ENCODE measurements around the gene GUCY2C. TPM values are rescaled to one million over a fixed set of nuclear protein-coding genes. Genes with fewer than 3 reads are reported as not detected.
"Not testable (repeated sequence)": the region's sequence is repeated elsewhere in the genome, so short reads cannot be mapped to it uniquely, and the experiment has no call there.

The GUCY2C gene
- under 1 TPM; 0.38 to 0.89 (median 0.56) TPM for polyA plus RNA-seq (ENCODE audit: insufficient read length in 4 of 4)

- DNase-seq (ENCODE audit: low read depth in 4 of 4, low spot score in 3 of 4) = no peak
Measured at GRCh38 chr12:14696265-14696741, at the start of gene GUCY2C. GUCY2C (minus strand) TSS chr12:14696599; CDS start chr12:14696448, 151 bp downstream.

- no peak for DNase-seq (ENCODE audit: low read depth in 4 of 4, low spot score in 3 of 4)
Measured at GRCh38 chr12:14743061-14743460, 46.7 kb upstream of the GUCY2C start.

- DNase-seq (ENCODE audit: low read depth in 4 of 4, low spot score in 3 of 4) = no peak
Measured at GRCh38 chr12:14741942-14742341, 45.5 kb upstream of the GUCY2C start.

- DNase-seq (ENCODE audit: low read depth in 4 of 4, low spot score in 3 of 4) = no peak
Measured at GRCh38 chr12:14741153-14741552, 44.8 kb upstream of the GUCY2C start.

- not testable (repeated sequence) for DNase-seq (ENCODE audit: low read depth in 4 of 4, low spot score in 3 of 4)
Measured at GRCh38 chr12:14736441-14736840, 40.0 kb upstream of the GUCY2C start.

- DNase-seq (ENCODE audit: low read depth in 4 of 4, low spot score in 3 of 4) = no peak
Measured at GRCh38 chr12:14731821-14732220, 35.4 kb upstream of the GUCY2C start.

GRCh38 chr12:14729586-14729985 lies 33.2 kb upstream of the GUCY2C start:
- no peak for DNase-seq (ENCODE audit: low read depth in 4 of 4, low spot score in 3 of 4)

GRCh38 chr12:14723763-14724162 lies 27.4 kb upstream of the GUCY2C start:
- DNase-seq (ENCODE audit: low read depth in 4 of 4, low spot score in 3 of 4) = no peak

- no peak for DNase-seq (ENCODE audit: low read depth in 4 of 4, low spot score in 3 of 4)
Measured at GRCh38 chr12:14716848-14717444, 20.5 kb upstream of the GUCY2C start.

- no peak for DNase-seq (ENCODE audit: low read depth in 4 of 4, low spot score in 3 of 4)
Measured at GRCh38 chr12:14714437-14714836, 18.0 kb upstream of the GUCY2C start.

- no peak for DNase-seq (ENCODE audit: low read depth in 4 of 4, low spot score in 3 of 4)
Measured at GRCh38 chr12:14710632-14711320, 14.4 kb upstream of the GUCY2C start.

- no peak for DNase-seq (ENCODE audit: low read depth in 4 of 4, low spot score in 3 of 4)
Measured at GRCh38 chr12:14701809-14702568, 5.6 kb upstream of the GUCY2C start.

GRCh38 chr12:14700935-14701334 lies 4.5 kb upstream of the GUCY2C start:
- no peak for DNase-seq (ENCODE audit: low read depth in 4 of 4, low spot score in 3 of 4)

GRCh38 chr12:14699923-14700322 lies 3.5 kb upstream of the GUCY2C start:
- no peak for DNase-seq (ENCODE audit: low read depth in 4 of 4, low spot score in 3 of 4)

GRCh38 chr12:14698555-14698954 lies 2.2 kb upstream of the GUCY2C start:
- no peak for DNase-seq (ENCODE audit: low read depth in 4 of 4, low spot score in 3 of 4)

GRCh38 chr12:14695715-14696141 lies 671 bp downstream of the GUCY2C start:
- no peak for DNase-seq (ENCODE audit: low read depth in 4 of 4, low spot score in 3 of 4)

GRCh38 chr12:14694970-14695369 lies 1.4 kb downstream of the GUCY2C start:
- no peak for DNase-seq (ENCODE audit: low read depth in 4 of 4, low spot score in 3 of 4)

- no peak for DNase-seq (ENCODE audit: low read depth in 4 of 4, low spot score in 3 of 4)
Measured at GRCh38 chr12:14694145-14694714, 2.2 kb downstream of the GUCY2C start.

- no peak for DNase-seq (ENCODE audit: low read depth in 4 of 4, low spot score in 3 of 4)
Measured at GRCh38 chr12:14693116-14693515, 3.3 kb downstream of the GUCY2C start.

- no peak for DNase-seq (ENCODE audit: low read depth in 4 of 4, low spot score in 3 of 4)
Measured at GRCh38 chr12:14691560-14691959, 4.8 kb downstream of the GUCY2C start.

- DNase-seq (ENCODE audit: low read depth in 4 of 4, low spot score in 3 of 4) = no peak
Measured at GRCh38 chr12:14689996-14690395, 6.4 kb downstream of the GUCY2C start.
